IMR-90 (cell line): ENCODE data around the gene ACOXL. TPM values are rescaled to one million over a fixed set of nuclear protein-coding genes. Genes with fewer than 3 reads are reported as not detected.

Experiments used
- ATAC-seq: fragments of 200-7000 bp; cut with Tn5 transposase; 2 replicates; pipeline ENCODE4 v1.9.1; 2020; ENCODE audit warnings: low read depth, mild to moderate bottlenecking, moderate library complexity
- BruUV-seq: library from RNA; stranded (reverse); fragments of 400-500 nt; replicated peaks from 2 replicates; lab custom pipeline; 2021; lab: Mats Ljungman, UMichigan
- CTCF ChIA-PET: fragments of 300-600 bp; formaldehyde crosslinking; extraction: SDS; loops from one replicate; lab custom pipeline; 2021; ENCODE audit warnings: antibody characterized with exemption; lab: Yijun Ruan, JAX
- POLR2A ChIA-PET: fragments of 300-600 bp; sonication (Branson Sonifier 250); formaldehyde crosslinking; loops from one replicate; lab custom pipeline; 2022; ENCODE audit warnings: antibody characterized with exemption; ENCODE audit not compliant: unreplicated experiment; lab: Charles Lee
- DNase-seq: peaks from one replicate; pipeline ENCODE4 v3.0.0; 2013
- H2AFZ ChIP-seq: replicated peaks from 2 replicates; pipeline ENCODE3; 2013; ENCODE audit warnings: low read length, mild to moderate bottlenecking; ENCODE audit not compliant: poor library complexity
- H2AK5ac ChIP-seq: 2 replicates; pipeline ENCODE4 v1.6.1; 2013; ENCODE audit warnings: low read depth, low read length, inconsistent platforms
- H2AK9ac ChIP-seq: replicated peaks from 2 replicates; pipeline ENCODE3; 2013; ENCODE audit warnings: mild to moderate bottlenecking, low read depth, low read length, moderate library complexity; ENCODE audit not compliant: poor library complexity
- H2BK120ac ChIP-seq: 2 replicates; pipeline ENCODE4 v1.6.1; 2013; ENCODE audit warnings: low read depth, low read length, inconsistent platforms
- H2BK15ac ChIP-seq: 3 replicates; pipeline ENCODE4 v1.6.1; 2013; ENCODE audit warnings: low read depth, low read length, inconsistent platforms
- H2BK20ac ChIP-seq: 2 replicates; pipeline ENCODE4 v1.6.1; 2013; ENCODE audit warnings: low read depth, mild to moderate bottlenecking, inconsistent platforms, low read length, moderate library complexity
- H2BK5ac ChIP-seq: 2 replicates; pipeline ENCODE4 v1.6.1; 2013; ENCODE audit warnings: mild to moderate bottlenecking, low read depth, low read length, inconsistent platforms; ENCODE audit not compliant: poor library complexity, severe bottlenecking
- H3K14ac ChIP-seq: replicated peaks from 2 replicates; pipeline ENCODE4 v1.6.1; 2013; ENCODE audit warnings: low read depth, low read length, inconsistent platforms
- H3K18ac ChIP-seq: 2 replicates; pipeline ENCODE4 v1.6.1; 2013; ENCODE audit warnings: low read depth, low read length, control low read depth
- H3K23ac ChIP-seq: 2 replicates; pipeline ENCODE4 v1.6.1; 2013; ENCODE audit warnings: low read depth, low read length, inconsistent platforms
- H3K27ac ChIP-seq: 2 replicates; pipeline ENCODE4 v1.5.1; 2013; ENCODE audit warnings: mild to moderate bottlenecking, control low read depth, low read length; ENCODE audit not compliant: insufficient read depth
- H3K27me3 ChIP-seq: 2 replicates; pipeline ENCODE4 v1.6.1; 2013; ENCODE audit warnings: low read length; ENCODE audit not compliant: control insufficient read depth, insufficient read depth
- H3K36me3 ChIP-seq: 2 replicates; pipeline ENCODE4 v1.6.1; 2013; ENCODE audit warnings: low read length, mixed read lengths; ENCODE audit not compliant: control insufficient read depth, insufficient read depth
- H3K4ac ChIP-seq: 2 replicates; pipeline ENCODE4 v1.6.1; 2013; ENCODE audit warnings: low read depth, low read length, inconsistent platforms
- H3K4me1 ChIP-seq: 2 replicates; pipeline ENCODE4 v1.6.1; 2013; ENCODE audit warnings: low read length, mixed read lengths; ENCODE audit not compliant: control insufficient read depth, insufficient read depth
- H3K4me2 ChIP-seq: 2 replicates; pipeline ENCODE4 v1.6.1; 2013; ENCODE audit warnings: low read depth, mild to moderate bottlenecking, control low read depth, low read length, moderate library complexity
- H3K4me3 ChIP-seq: 2 replicates; pipeline ENCODE4 v1.5.1; 2013; ENCODE audit warnings: low read depth, mild to moderate bottlenecking, control low read depth, low read length, moderate library complexity; ENCODE audit not compliant: insufficient read depth
- H3K56ac ChIP-seq: 2 replicates; pipeline ENCODE4 v1.6.1; 2013; ENCODE audit warnings: low read length, inconsistent platforms; ENCODE audit not compliant: insufficient read depth; ENCODE audit errors: extremely low read depth
- H3K79me1 ChIP-seq, 2 experiments: 2 replicates each; pipeline ENCODE4 v1.6.1; 2013; ENCODE audit warnings: low read length in 2 of 2, inconsistent platforms in 1 of 2, low read depth in 1 of 2
- H3K9ac ChIP-seq: 2 replicates; pipeline ENCODE4 v1.6.1; 2013; ENCODE audit warnings: low read depth, low read length, control low read depth
- H3K9me1 ChIP-seq: 2 replicates; pipeline ENCODE4 v1.6.1; 2013; ENCODE audit warnings: low read length, inconsistent platforms; ENCODE audit not compliant: insufficient read depth
- H3K9me3 ChIP-seq: 2 replicates; pipeline ENCODE4 v1.6.1; 2013; ENCODE audit warnings: low read length; ENCODE audit not compliant: control insufficient read depth, insufficient read depth
- H4K20me1 ChIP-seq: 2 replicates; pipeline ENCODE4 v1.6.1; 2013; ENCODE audit warnings: low read length, inconsistent platforms; ENCODE audit not compliant: insufficient read depth
- H4K5ac ChIP-seq: 2 replicates; pipeline ENCODE4 v1.6.1; 2013; ENCODE audit warnings: mild to moderate bottlenecking, low read depth, low read length, control low read depth
- H4K8ac ChIP-seq, 2 experiments: 2 replicates each; pipeline ENCODE4 v1.6.1; 2013; ENCODE audit warnings: low read depth in 2 of 2, low read length in 2 of 2, control low read depth in 1 of 2, inconsistent platforms in 1 of 2
- H4K91ac ChIP-seq: 2 replicates; pipeline ENCODE4 v1.6.1; 2013; ENCODE audit warnings: low read depth, low read length, inconsistent platforms; ENCODE audit not compliant: insufficient read depth
- BHLHE40 ChIP-seq: fragments of 150-350 bp; IDR thresholded peaks from 2 replicates; pipeline ENCODE4 v1.6.1; 2016; ENCODE audit warnings: mild to moderate bottlenecking, low read depth, low read length
- CEBPB ChIP-seq: IDR thresholded peaks from 2 replicates; pipeline ENCODE4 v1.6.1; 2012; ENCODE audit warnings: low read depth, low read length, improper control_type of control experiment
- CHD1 ChIP-seq: IDR thresholded peaks from 2 replicates; pipeline ENCODE4 v1.6.1; 2012; ENCODE audit warnings: low read depth, low read length, improper control_type of control experiment
- CTCF ChIP-seq: conservative IDR thresholded peaks from 2 replicates; pipeline ENCODE4 v1.5.1; 2012; ENCODE audit warnings: mild to moderate bottlenecking, low read depth, low read length, improper control_type of control experiment
- ELK1 ChIP-seq: fragments of 150-350 bp; IDR thresholded peaks from 2 replicates; pipeline ENCODE4 v1.6.1; 2016; ENCODE audit warnings: low read depth, mild to moderate bottlenecking, low read length, moderate library complexity, borderline replicate concordance
- FOS ChIP-seq: fragments of 150-350 bp; IDR thresholded peaks from 2 replicates; pipeline ENCODE4 v1.6.1; 2016; ENCODE audit warnings: low read depth, low read length
- MAFK ChIP-seq: IDR thresholded peaks from 2 replicates; pipeline ENCODE4 v1.6.1; 2012; ENCODE audit warnings: low read depth, low read length, improper control_type of control experiment
- MAZ ChIP-seq: IDR thresholded peaks from 2 replicates; pipeline ENCODE4 v1.6.1; 2012; ENCODE audit warnings: low read depth, mild to moderate bottlenecking, low read length, improper control_type of control experiment, moderate library complexity, borderline replicate concordance
- MXI1 ChIP-seq: IDR thresholded peaks from 2 replicates; pipeline ENCODE4 v1.6.1; 2012; ENCODE audit warnings: low read depth, mild to moderate bottlenecking, low read length, moderate library complexity, borderline replicate concordance
- NFE2L2 ChIP-seq: fragments of 150-350 bp; IDR thresholded peaks from 2 replicates; pipeline ENCODE4 v1.6.1; 2016; ENCODE audit warnings: low read depth, mild to moderate bottlenecking, low read length
- POLR2A ChIP-seq: IDR thresholded peaks from 2 replicates; pipeline ENCODE4 v1.6.1; 2012; ENCODE audit warnings: mild to moderate bottlenecking, low read depth, low read length
- RAD21 ChIP-seq: IDR thresholded peaks from 2 replicates; pipeline ENCODE4 v1.6.1; 2012; ENCODE audit warnings: low read length, improper control_type of control experiment
- RCOR1 ChIP-seq: IDR thresholded peaks from 2 replicates; pipeline ENCODE4 v1.6.1; 2012; ENCODE audit warnings: mild to moderate bottlenecking, low read length, improper control_type of control experiment; ENCODE audit not compliant: insufficient replicate concordance
- RFX5 ChIP-seq: IDR thresholded peaks from 2 replicates; pipeline ENCODE4 v1.8.0; 2012; ENCODE audit warnings: low read depth, mild to moderate bottlenecking, low read length, moderate library complexity
- SMC3 ChIP-seq: fragments of 150-350 bp; IDR thresholded peaks from 2 replicates; pipeline ENCODE4 v1.6.1; 2016; ENCODE audit warnings: low read depth, mild to moderate bottlenecking, antibody characterized with exemption, low read length, moderate library complexity
- USF2 ChIP-seq: fragments of 150-350 bp; IDR thresholded peaks from 2 replicates; pipeline ENCODE4 v1.6.1; 2017; ENCODE audit warnings: mild to moderate bottlenecking, antibody characterized with exemption, low read length, low read depth
- WGBS, 2 experiments: methylation state at CpG; one replicate each; pipeline versions ENCODE4 v1.1.5 to v1.1.7; 2013; ENCODE audit warnings: missing lambda C conversion rate in 2 of 2; ENCODE audit not compliant: insufficient read length in 1 of 2; ENCODE audit errors: extremely low coverage in 2 of 2; 5-methylcytosine and 5-hydroxymethylcytosine counted together
- dilution Hi-C: fragments of 300-500 bp; cut with HindIII; formaldehyde crosslinking; loops from one replicate; pipeline ENCODE4 v1.14.3; 2018; ENCODE audit warnings: low sequenced_read_pairs; ENCODE audit not compliant: unreplicated experiment
- in situ Hi-C: fragments of 300-500 bp; cut with MboI; formaldehyde crosslinking; loops from 3 replicates; pipeline ENCODE4 v1.14.3; 2019; ENCODE audit warnings: low sequenced_read_pairs, inconsistent platforms, mixed read lengths
- intact Hi-C: fragments of 100-400 bp; cut with micrococcal nuclease; formaldehyde crosslinking; loops from 2 replicates; pipeline ENCODE4 v1.10.0; 2022
- polyA plus RNA-seq, 3 experiments: library from polyadenylated mRNA; depleted of rRNA; stranded (reverse); fragments of >200 nt; gene quantifications; 2 replicates each; pipeline ENCODE4 v1.2.3, GENCODE V29; 2012; ENCODE audit warnings: low replicate concordance in 1 of 3
- total RNA-seq: library from RNA; depleted of rRNA; stranded (reverse); fragments of >200 nt; gene quantifications from 2 replicates; pipeline ENCODE4 v1.2.3, GENCODE V29; 2012

Gene ACOXL
- total and polyA plus RNA-seq, 2 of the 4 experiments (the other 2 are of a cell fraction): not detected

- CTCF ChIA-PET: no interaction called here
- intact Hi-C loops: no loop called here
Measured at GRCh38 chr2:110836671-110837070, 104.3 kb downstream of the ACOXL start.

More at GRCh38 chr2:110836671-110837070, 104.3 kb downstream of the ACOXL start:
- WGBS, 2 experiments: no CpG with 5 or more reads among the region's 8 CpGs
- Histone ChIP-seq H2BK15ac (no peak overlapping the region), H4K5ac (no peak overlapping the region), H3K4ac (no peak overlapping the region), H2AK9ac (no peak overlapping the region), H2BK120ac (no peak overlapping the region), H3K9me3 (no peaks in the 10 kb centered on the region), H2BK20ac (no peak overlapping the region), H3K14ac (no peak overlapping the region), H3K79me1 (no peaks in the 10 kb centered on the region), H3K18ac (no peak overlapping the region), H2BK5ac (no peak overlapping the region), H3K9ac (no peak overlapping the region), H2AK5ac (no peak overlapping the region), H3K4me2 (no peak overlapping the region), H3K56ac (no peak overlapping the region), H3K36me3 (no peaks in the 10 kb centered on the region), H3K27me3 (peaks cover 20% of the 10 kb centered on the region), H4K20me1 (no peaks in the 10 kb centered on the region), H4K8ac (no peak overlapping the region), H3K4me3 (no peak overlapping the region), H2AFZ (no peak overlapping the region), H3K23ac (no peak overlapping the region), H3K9me1 (0 out of 2 replicates have a peak, but pooled peaks cover 3% of the 10 kb centered on the region), H4K91ac (no peak overlapping the region), H3K4me1 (no peaks in the 10 kb centered on the region), H3K27ac (no peak overlapping the region)
- POLR2A ChIA-PET: no interaction called here
- DNase-seq: no peak
- BruUV-seq: no TSS peak
- ATAC-seq: no peak
- TF ChIP-seq RCOR1: no peak
- no peak for TF ChIP-seq RFX5
- no peak for TF ChIP-seq SMC3
- no peak for TF ChIP-seq CEBPB
- no peak for TF ChIP-seq FOS
- no peak for TF ChIP-seq MXI1
- TF ChIP-seq MAFK: no peak
- TF ChIP-seq RAD21: no peak
- no peak for TF ChIP-seq CTCF
- no peak for TF ChIP-seq NFE2L2
- no peak for TF ChIP-seq MAZ
- TF ChIP-seq CHD1: no peak
- no peak for TF ChIP-seq ELK1
- TF ChIP-seq BHLHE40: no peak
- no peak for TF ChIP-seq POLR2A
- no peak for TF ChIP-seq USF2
- dilution Hi-C loops: no loop called here
- in situ Hi-C loops: no loop called here
